Fibroblast of lung (primary cell): ENCODE data around the gene YEATS4. TPM values are rescaled to one million over a fixed set of nuclear protein-coding genes. Genes with fewer than 3 reads are reported as not detected.

ENCODE experiments used
- DNase-seq, 2 donors: peaks; one replicate each; pipeline versions ENCODE4 v3.0.0 to v3.0.0-alpha.2; 2010; ENCODE audit warnings: low read depth in 2 of 2
- H2AFZ ChIP-seq: 2 replicates; pipeline ENCODE4 v1.5.1; 2012; ENCODE audit warnings: low read length, control low read depth, inconsistent platforms
- H3K27ac ChIP-seq: 2 replicates; pipeline ENCODE4 v1.5.1; 2011; ENCODE audit warnings: low read length, control low read depth; ENCODE audit not compliant: insufficient read depth
- H3K27me3 ChIP-seq: 2 replicates; pipeline ENCODE4 v1.5.1; 2011; ENCODE audit warnings: mild to moderate bottlenecking, low read length; ENCODE audit not compliant: control insufficient read depth, insufficient read depth
- H3K36me3 ChIP-seq: 2 replicates; pipeline ENCODE4 v1.5.1; 2011; ENCODE audit warnings: low read length; ENCODE audit not compliant: control insufficient read depth, insufficient read depth
- H3K4me1 ChIP-seq: 2 replicates; pipeline ENCODE4 v1.5.1; 2011; ENCODE audit warnings: low read length; ENCODE audit not compliant: control insufficient read depth, insufficient read depth; ENCODE audit errors: extremely low read depth
- H3K4me2 ChIP-seq: 2 replicates; pipeline ENCODE4 v1.5.1; 2011; ENCODE audit warnings: low read length, control low read depth; ENCODE audit not compliant: insufficient read depth; ENCODE audit errors: extremely low read depth
- H3K4me3 ChIP-seq, 4 experiments: fragments of 200-600 bp in 1 of 4; sonication (generic) in 1 of 4; replicated peaks in 1 of 4; 2 replicates each; pipeline ENCODE4 v1.5.1; 2011 to 2016; ENCODE audit warnings: low read length in 4 of 4, low read depth in 3 of 4, mild to moderate bottlenecking in 3 of 4, control low read depth in 2 of 4, inconsistent platforms in 1 of 4, mixed read lengths in 1 of 4; ENCODE audit not compliant: insufficient read depth in 1 of 4; ENCODE audit errors: control extremely low read depth in 1 of 4
- H3K79me2 ChIP-seq: 2 replicates; pipeline ENCODE4 v1.5.1; 2012; ENCODE audit warnings: mild to moderate bottlenecking, low read length, inconsistent platforms; ENCODE audit not compliant: control insufficient read depth, insufficient read depth
- H3K9ac ChIP-seq: 2 replicates; pipeline ENCODE4 v1.5.1; 2011; ENCODE audit warnings: mild to moderate bottlenecking, low read length, control low read depth; ENCODE audit not compliant: insufficient read depth
- H3K9me3 ChIP-seq: 2 replicates; pipeline ENCODE4 v1.5.1; 2012; ENCODE audit warnings: low read depth, low read length; ENCODE audit not compliant: control insufficient read depth, insufficient read depth
- H4K20me1 ChIP-seq: 2 replicates; pipeline ENCODE4 v1.5.1; 2011; ENCODE audit warnings: low read length; ENCODE audit not compliant: control insufficient read depth, insufficient read depth; ENCODE audit errors: extremely low read depth
- CTCF ChIP-seq, 2 donors: IDR thresholded peaks in 1 of 2; conservative IDR thresholded peaks in 1 of 2; 1 replicate in 1 of 2; 2 replicates in 1 of 2; pipeline ENCODE4 v1.5.1; 2011 to 2012; ENCODE audit warnings: low read length in 2 of 2, control low read depth in 1 of 2, inconsistent platforms in 1 of 2, low read depth in 1 of 2, mild to moderate bottlenecking in 1 of 2
- EZH2 ChIP-seq: IDR thresholded peaks from 2 replicates; pipeline ENCODE4 v1.5.1; 2012; ENCODE audit warnings: low read length, control low read depth, mild to moderate bottlenecking; ENCODE audit errors: missing control alignments
- polyA plus RNA-seq, 2 donors: library from polyadenylated mRNA; depleted of rRNA in 1 of 2; stranded (reverse) in 1 of 2; unstranded in 1 of 2; fragments of >200 nt; gene quantifications; 2 replicates each; pipeline ENCODE4 v1.2.1, GENCODE V29; 2011 to 2012; ENCODE audit warnings: missing spikeins in 1 of 2
- total RNA-seq: library from RNA; depleted of rRNA; stranded (reverse); fragments of >200 nt; gene quantifications from 2 replicates; pipeline ENCODE4 v1.2.1, GENCODE V29; 2014

YEATS4 gene
- total and polyA plus RNA-seq, 2 donors (not counting 1 experiment from before 2014, with no cell fraction given) = 14.1 to 16.3 TPM

GRCh38 chr12:69437073-69437472 is 77.5 kb downstream of the YEATS4 start:
- no peak overlapping the region for H3K27ac ChIP-seq
- no peaks in the 10 kb centered on the region for H3K36me3 ChIP-seq
- H2AFZ ChIP-seq = no peak overlapping the region
- H3K9me3 ChIP-seq = no peaks in the 10 kb centered on the region
- no peak overlapping the region for H3K4me3 ChIP-seq
- H3K79me2 ChIP-seq = no peaks in the 10 kb centered on the region
- H4K20me1 ChIP-seq = no peaks in the 10 kb centered on the region
- no peak overlapping the region for H3K4me2 ChIP-seq
- TF ChIP-seq EZH2 (no peak), CTCF (conservative IDR thresholded peaks at IDR 0.05 in 1 of 2, IDR thresholded peaks at IDR 0.05 in 1 of 2; ENCODE audit: low read depth in 1 of 2, low read length in 2 of 2) (no peak)
- no peak overlapping the region for H3K9ac ChIP-seq
- H3K27me3 ChIP-seq = no peaks in the 10 kb centered on the region
- no peaks in the 10 kb centered on the region for H3K4me1 ChIP-seq
- DNase-seq = no peak

DNA sequence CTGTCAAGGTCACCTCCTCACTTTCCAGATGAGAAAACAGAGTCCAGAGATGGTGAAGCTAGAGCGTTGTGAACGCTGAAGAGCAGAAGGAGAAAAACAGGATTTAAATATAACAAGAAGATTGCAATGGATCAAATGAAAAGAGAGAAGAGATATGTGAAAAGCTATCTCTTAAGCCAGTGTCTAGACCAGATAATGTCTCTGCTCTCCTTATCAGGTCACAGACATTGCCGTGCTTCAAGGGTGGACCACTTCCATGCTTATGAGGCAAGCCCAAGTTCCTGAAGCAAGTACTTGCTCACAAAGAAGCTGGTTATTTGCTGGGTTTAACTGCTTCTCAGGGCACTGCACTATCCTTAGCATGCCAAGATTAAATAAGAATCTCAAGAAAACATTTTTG is 79.0 kb downstream of the YEATS4 start:
- no peak for DNase-seq
- no peak for TF ChIP-seq CTCF (conservative IDR thresholded peaks at IDR 0.05 in 1 of 2, IDR thresholded peaks at IDR 0.05 in 1 of 2; ENCODE audit: low read depth in 1 of 2, low read length in 2 of 2)
- TF ChIP-seq EZH2 = no peak
- H2AFZ ChIP-seq = no peak overlapping the region
- no peak overlapping the region for H3K4me2 ChIP-seq
- H3K4me3 ChIP-seq = no peak overlapping the region
- no peaks in the 10 kb centered on the region for H3K36me3 ChIP-seq
- no peak overlapping the region for H3K9ac ChIP-seq
- no peaks in the 10 kb centered on the region for H3K4me1 ChIP-seq
- H3K9me3 ChIP-seq = no peaks in the 10 kb centered on the region
- H3K27ac ChIP-seq = no peak overlapping the region
- H3K27me3 ChIP-seq = no peaks in the 10 kb centered on the region
- H3K79me2 ChIP-seq = no peaks in the 10 kb centered on the region
- no peaks in the 10 kb centered on the region for H4K20me1 ChIP-seq

DNA sequence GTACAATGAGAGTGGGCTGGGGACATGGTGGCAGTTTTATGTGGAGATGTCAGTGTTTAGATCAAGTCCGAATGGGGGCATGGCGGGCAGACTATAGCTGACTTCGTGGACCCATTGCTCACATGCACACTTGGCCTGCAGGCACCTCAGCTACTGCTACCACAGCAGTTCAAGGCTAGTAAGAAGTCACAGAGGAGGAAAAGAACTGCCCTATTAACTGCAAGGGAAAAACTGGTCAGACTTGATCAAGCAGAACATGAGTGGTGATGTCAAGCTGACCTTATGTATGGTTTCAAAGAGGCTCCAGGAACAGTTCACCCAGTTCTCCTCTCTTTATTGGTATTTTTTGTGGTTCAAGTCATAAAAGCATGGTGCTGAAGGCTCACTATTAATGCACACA is 80.5 kb downstream of the YEATS4 start:
- Histone ChIP-seq H3K36me3 (no peaks in the 10 kb centered on the region), H3K27me3 (no peaks in the 10 kb centered on the region), H3K9me3 (no peaks in the 10 kb centered on the region), H3K4me3 (no peak overlapping the region), H3K4me2 (no peak overlapping the region), H3K79me2 (no peaks in the 10 kb centered on the region), H2AFZ (no peak overlapping the region), H4K20me1 (no peaks in the 10 kb centered on the region), H3K4me1 (no peaks in the 10 kb centered on the region), H3K27ac (no peak overlapping the region), H3K9ac (no peak overlapping the region)
- DNase-seq = no peak
- no peak for TF ChIP-seq CTCF (conservative IDR thresholded peaks at IDR 0.05 in 1 of 2, IDR thresholded peaks at IDR 0.05 in 1 of 2; ENCODE audit: low read depth in 1 of 2, low read length in 2 of 2)
- TF ChIP-seq EZH2 = no peak

Other genes starting within 250 kb of the YEATS4 start
- gene CPSF6, start 120.2 kb upstream of the YEATS4 start, total RNA-seq = 18.0 and 29.3 TPM in 2 replicates
- 43.2 and 54.4 TPM in 2 replicates for gene CPSF6, start 120.2 kb upstream of the YEATS4 start, polyA plus RNA-seq
- 0.17 and 0.77 TPM in 2 replicates for gene LYZ, start 11.4 kb upstream of the YEATS4 start, total RNA-seq
- not detected in 2 replicates for gene LYZ, start 11.4 kb upstream of the YEATS4 start, polyA plus RNA-seq
- gene FRS2, start 110.6 kb downstream of the YEATS4 start, total RNA-seq = 41.3 and 45.9 TPM in 2 replicates
- 22.7 and 37.1 TPM in 2 replicates for gene FRS2, start 110.6 kb downstream of the YEATS4 start, polyA plus RNA-seq
- gene CCT2, start 225.7 kb downstream of the YEATS4 start, total RNA-seq = 174 and 190 TPM in 2 replicates
- gene CCT2, start 225.7 kb downstream of the YEATS4 start, polyA plus RNA-seq = 178 and 237 TPM in 2 replicates